Right kidney (tissue), 1 donor: Measurements from ENCODE around the gene UTP18.
"Not testable (repeated sequence)": the region's sequence is repeated elsewhere in the genome, so short reads cannot be mapped to it uniquely, and the experiment has no call there.

Experiments used
- DNase-seq: peaks from one replicate; pipeline ENCODE4 v3.0.0-alpha.2; 2016

UTP18 gene

GRCh38 chr17:51258756-51259563 lies 1.4 kb upstream of the UTP18 start:
- DNase-seq: peak; percentile 16

- DNase-seq: peak; percentile 98
Observed at GRCh38 chr17:51259564-51260236, 646 bp upstream of the UTP18 start, which contains the start of gene MBTD1. TSS of gene MBTD1 (minus strand) at chr17:51260049. CDS start at chr17:51225161, 34,888 bp downstream.

GRCh38 chr17:51261024-51261963 lies 948 bp downstream of the UTP18 start:
- no peak for DNase-seq

GRCh38 chr17:51263006-51263405 lies 2.7 kb downstream of the UTP18 start:
- no peak for DNase-seq

GRCh38 chr17:51264466-51264865 lies 4.1 kb downstream of the UTP18 start:
- DNase-seq: not testable (repeated sequence)

GRCh38 chr17:51269991-51270390 lies 9.6 kb downstream of the UTP18 start:
- no peak for DNase-seq

- DNase-seq: no peak
Observed at GRCh38 chr17:51270636-51271035, 10.3 kb downstream of the UTP18 start.

- no peak for DNase-seq
Observed at GRCh38 chr17:51272812-51273211, 12.5 kb downstream of the UTP18 start.

GRCh38 chr17:51275381-51275780 lies 15.0 kb downstream of the UTP18 start:
- DNase-seq: no peak

- DNase-seq: no peak
Observed at GRCh38 chr17:51279183-51279582, 18.8 kb downstream of the UTP18 start.

GRCh38 chr17:51287412-51287811 lies 27.1 kb downstream of the UTP18 start:
- no peak for DNase-seq

- DNase-seq: no peak
Observed at GRCh38 chr17:51289696-51290111, 29.4 kb downstream of the UTP18 start.

- not testable (repeated sequence) for DNase-seq
Observed at GRCh38 chr17:51294338-51294737, 34.0 kb downstream of the UTP18 start.

- peak; percentile 19 for DNase-seq
Observed at GRCh38 chr17:51298508-51299371, 38.4 kb downstream of the UTP18 start.

GRCh38 chr17:51299859-51300258 lies 39.5 kb downstream of the UTP18 start:
- no peak for DNase-seq

- DNase-seq: no peak
Observed at GRCh38 chr17:51305182-51305581, 44.8 kb downstream of the UTP18 start.

GRCh38 chr17:51312003-51312402 lies 51.7 kb downstream of the UTP18 start:
- DNase-seq: not testable (repeated sequence)

- no peak for DNase-seq
Observed at GRCh38 chr17:51319186-51319585, 58.8 kb downstream of the UTP18 start.

GRCh38 chr17:51322390-51323029 lies 62.2 kb downstream of the UTP18 start:
- DNase-seq: no peak

- no peak for DNase-seq
Observed at GRCh38 chr17:51325471-51325870, 65.1 kb downstream of the UTP18 start.
